GM19395 (cell line): ENCODE results near the gene FAP.

ENCODE experiments used
- ATAC-seq: cut with Tn5 transposase; IDR thresholded peaks from one replicate; pipeline ENCODE4 v1.9.1; 2021; ENCODE audit warnings: mild to moderate bottlenecking, moderate library complexity; ENCODE audit not compliant: unreplicated experiment

FAP gene

DNA sequence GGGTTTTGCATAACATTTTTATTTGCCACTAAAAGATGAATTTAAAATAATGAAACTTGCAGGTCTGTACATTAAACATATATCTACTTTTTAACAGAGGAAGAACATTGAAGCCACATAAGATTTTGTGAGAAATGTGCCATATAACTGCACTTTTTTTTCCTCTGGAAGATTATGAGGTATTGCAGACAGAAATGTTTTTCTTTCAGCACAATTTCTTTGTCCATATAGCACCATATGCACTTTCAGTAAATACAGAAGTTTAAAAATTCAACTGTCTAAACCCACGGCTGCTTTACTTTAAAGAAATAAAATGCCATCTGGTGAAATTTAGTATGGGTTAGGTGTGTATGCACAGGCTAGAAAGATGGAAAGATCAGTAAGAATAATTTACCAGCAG, 470 bp upstream of the FAP start:
- ATAC-seq = no peak

DNA sequence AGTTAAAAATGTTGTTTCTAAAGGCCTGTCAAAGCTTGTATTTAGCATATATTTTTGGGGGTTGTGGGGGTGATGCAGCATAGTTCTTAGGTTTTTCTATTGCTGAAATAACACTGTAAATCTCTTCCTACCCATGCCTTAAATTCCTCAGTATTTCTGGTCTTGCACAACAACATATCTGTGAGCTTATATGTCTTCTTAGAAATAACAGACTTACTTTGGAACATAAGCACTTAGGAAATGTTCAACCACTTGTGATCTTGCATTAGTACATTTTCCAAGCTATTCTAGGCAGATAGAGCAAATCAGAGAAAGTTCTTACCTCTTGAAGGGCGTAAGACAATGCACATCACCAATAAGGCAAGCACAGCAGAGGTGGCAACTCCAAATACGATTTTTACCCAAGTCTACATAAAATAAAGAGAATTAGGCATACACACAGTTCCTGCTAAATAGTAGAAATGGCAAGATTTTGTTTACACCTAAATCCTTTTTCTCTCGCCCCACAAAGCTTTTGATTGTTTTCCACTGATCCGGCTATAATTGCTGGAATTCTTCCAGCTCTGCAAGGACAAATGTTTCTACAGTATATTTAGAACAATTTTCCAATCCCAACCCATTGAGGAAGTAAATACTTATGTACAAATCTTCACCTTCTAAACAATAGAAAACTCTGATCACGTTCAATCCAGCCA, 512 bp downstream of the FAP start:
- ATAC-seq = no peak

DNA sequence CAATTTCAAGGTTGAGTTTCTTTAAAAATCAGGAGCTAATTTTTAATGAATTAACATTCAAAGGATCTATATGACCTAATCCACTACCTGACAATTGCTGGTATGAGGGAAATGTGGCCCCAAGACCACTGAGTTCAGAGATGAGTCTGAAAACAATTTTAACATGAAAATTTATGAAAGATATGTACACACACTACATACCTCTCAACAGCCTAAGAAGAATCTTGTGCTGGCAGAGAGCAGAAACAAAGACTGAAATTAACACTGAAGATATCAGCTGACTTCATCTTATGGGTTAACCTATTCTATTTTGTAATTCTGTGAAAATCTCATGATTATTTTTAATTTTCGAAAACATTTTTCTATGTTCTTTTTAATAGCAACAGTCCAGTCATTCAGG, 1.7 kb downstream of the FAP start:
- ATAC-seq = no peak

GRCh38 chr2:162234620-162235462, 8.4 kb downstream of the FAP start:
- ATAC-seq = no peak

DNA sequence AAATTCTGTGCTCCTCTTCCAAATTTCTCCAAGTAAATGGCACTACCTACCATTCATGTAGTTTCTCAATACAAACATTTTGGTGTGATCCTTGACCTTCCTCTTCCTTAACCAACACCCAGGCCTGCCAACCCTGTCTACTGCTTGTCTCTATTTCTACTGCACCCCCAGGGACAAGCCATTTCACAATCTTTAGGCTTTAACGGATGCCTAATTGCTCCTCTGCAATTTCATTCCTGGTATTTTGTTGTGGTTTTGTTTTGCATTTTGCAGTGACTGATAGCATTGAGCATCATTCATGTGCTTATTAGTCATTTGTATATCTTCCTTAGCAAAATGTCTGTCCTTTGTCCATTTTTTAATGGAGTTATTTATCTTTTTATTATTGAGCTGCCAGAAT, 10.0 kb downstream of the FAP start:
- no peak for ATAC-seq

GRCh38 chr2:162232671-162233070, 10.6 kb downstream of the FAP start:
- ATAC-seq = no peak

DNA sequence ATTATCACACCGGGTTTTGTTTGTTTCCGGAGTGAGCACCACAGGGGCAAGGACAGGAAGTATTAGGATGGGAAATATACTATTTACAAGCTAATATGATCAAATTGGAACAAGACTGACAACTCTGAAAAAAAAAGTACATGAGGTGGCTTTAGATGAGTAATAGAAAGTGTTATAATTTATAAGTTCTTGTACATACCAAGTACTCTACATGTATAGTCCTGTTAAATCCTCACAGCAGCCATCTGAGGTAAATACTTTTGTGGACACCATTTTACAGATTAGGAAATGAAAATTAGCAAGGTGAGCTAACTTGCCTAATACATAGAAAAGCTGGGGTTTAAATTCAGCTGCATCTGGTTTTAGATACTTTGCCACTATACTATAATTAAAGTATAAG, 11.2 kb downstream of the FAP start:
- ATAC-seq = no peak

- no peak for ATAC-seq
These were observed 12.5 kb downstream of the FAP start for GRCh38 chr2:162230761-162231160.

GRCh38 chr2:162226836-162227235, 16.4 kb downstream of the FAP start:
- ATAC-seq = no peak

GRCh38 chr2:162221064-162221463, 22.2 kb downstream of the FAP start:
- peak; percentile 97 for ATAC-seq

GRCh38 chr2:162220368-162220767, 22.9 kb downstream of the FAP start:
- no peak for ATAC-seq

GRCh38 chr2:162219426-162219825, 23.8 kb downstream of the FAP start:
- no peak for ATAC-seq

GRCh38 chr2:162217598-162217997, 25.6 kb downstream of the FAP start:
- ATAC-seq = no peak

DNA sequence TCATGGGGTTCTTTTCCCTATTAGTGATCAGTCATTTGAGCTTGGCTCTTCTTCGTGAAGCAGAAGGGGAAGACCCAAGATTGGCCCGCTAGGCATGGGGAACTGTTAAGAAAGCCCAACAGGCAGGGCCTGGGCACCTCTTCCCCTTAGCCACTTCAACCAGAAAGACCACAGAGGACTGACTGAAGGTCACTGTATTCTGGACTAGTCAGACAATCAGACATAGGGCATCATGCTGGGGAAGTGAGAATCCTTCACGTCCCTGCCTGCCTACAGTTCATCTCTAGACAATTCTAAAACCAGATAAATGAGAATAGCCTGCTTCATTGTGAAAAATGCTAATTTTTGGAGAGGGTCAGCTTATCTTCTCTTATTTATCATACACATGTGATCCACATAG, 28.1 kb downstream of the FAP start:
- ATAC-seq = no peak

- ATAC-seq = no peak
These were observed 30.9 kb downstream of the FAP start for GRCh38 chr2:162212366-162212765.

DNA sequence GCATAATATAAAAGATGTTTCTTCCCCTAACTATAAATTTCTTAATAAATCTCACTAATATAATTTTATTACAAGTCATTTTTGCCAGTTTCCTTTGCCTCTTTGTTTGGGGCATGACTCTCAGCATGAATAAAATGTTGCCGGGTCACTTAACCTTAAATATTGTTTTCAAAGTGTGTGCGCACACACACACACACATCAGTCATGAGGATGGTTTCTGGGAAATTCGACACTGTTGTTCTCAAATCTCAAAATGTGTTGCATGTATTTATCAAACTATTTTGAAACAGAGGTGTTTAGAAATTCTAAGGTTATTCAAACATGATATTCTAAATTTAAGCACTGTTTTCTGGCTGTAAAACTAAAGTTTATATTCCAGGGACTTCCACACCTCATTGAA, 31.5 kb downstream of the FAP start:
- ATAC-seq = no peak

DNA sequence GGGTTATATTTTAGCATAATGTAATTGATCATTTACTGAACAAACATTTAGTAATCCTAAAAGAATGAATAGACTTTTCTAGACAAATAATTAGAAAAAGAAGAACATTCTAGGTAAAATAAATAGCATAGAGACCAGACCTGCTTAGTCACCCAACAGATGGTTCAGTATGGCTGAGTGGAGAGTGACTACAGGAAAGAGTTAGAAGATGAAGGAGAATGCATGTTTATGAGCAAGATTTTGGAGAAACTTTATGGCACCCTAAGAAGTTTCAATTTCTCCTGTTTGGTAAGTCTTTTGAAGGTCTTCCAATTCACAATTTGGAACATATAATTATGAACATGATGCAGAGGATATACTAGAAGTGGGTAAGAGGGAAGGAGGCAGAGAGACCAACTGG, 32.9 kb downstream of the FAP start:
- ATAC-seq = no peak

GRCh38 chr2:162202203-162202602, 41.0 kb downstream of the FAP start:
- no peak for ATAC-seq

- ATAC-seq = no peak
These were observed 42.6 kb downstream of the FAP start for GRCh38 chr2:162200636-162201035.

GRCh38 chr2:162199913-162200312, 43.3 kb downstream of the FAP start:
- no peak for ATAC-seq

DNA sequence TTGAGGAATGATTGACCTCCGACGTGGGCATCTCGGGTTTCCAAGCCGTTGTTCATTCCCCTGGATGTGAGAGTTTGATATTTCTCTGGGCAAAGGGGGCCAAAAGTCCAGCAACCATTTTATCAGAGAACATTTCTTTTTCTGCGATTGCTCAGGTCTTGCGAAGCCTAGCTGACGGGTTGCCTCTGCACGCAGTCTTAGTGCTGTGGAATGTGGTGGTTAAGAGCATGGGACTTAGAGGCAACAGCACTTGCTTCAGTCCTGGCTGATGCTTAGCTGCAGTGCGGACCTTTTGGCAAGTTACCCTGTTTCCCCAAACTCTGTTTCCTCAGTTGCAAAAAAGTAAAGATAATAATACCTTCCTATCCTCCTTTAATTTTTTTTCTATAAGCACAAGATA, 45.0 kb downstream of the FAP start:
- no peak for ATAC-seq

- no peak for ATAC-seq
These were observed 46.0 kb downstream of the FAP start for GRCh38 chr2:162197069-162197825.
